WTC11 (cell line): ENCODE results near the gene SHPK. TPM values are rescaled to one million over a fixed set of nuclear protein-coding genes. Genes with fewer than 3 reads are reported as not detected.

Source experiments
- ATAC-seq: fragments of 200-7000 bp; cut with Tn5 transposase; 2 replicates; pipeline ENCODE4 v1.10.0; 2021; ENCODE audit warnings: mild to moderate bottlenecking, moderate library complexity
- CTCF ChIA-PET: fragments of 300-600 bp; sonication (Branson Sonifier 250); formaldehyde crosslinking; loops from one replicate; lab custom pipeline; 2021; ENCODE audit warnings: antibody characterized with exemption; lab: Charles Lee
- POLR2A ChIA-PET: fragments of 350-600 bp; sonication (Branson Sonifier 250); formaldehyde crosslinking; loops from one replicate; lab custom pipeline; 2021; ENCODE audit warnings: antibody characterized with exemption; lab: Charles Lee
- DNase-seq: peaks from one replicate; pipeline ENCODE4 v3.0.0; 2021; ENCODE audit warnings: low spot score
- H3K27ac Mint-ChIP-seq: 2 replicates; pipeline ENCODE4 v1.8.0; 2021; ENCODE audit warnings: mixed read lengths
- H3K27me3 Mint-ChIP-seq: 2 replicates; pipeline ENCODE4 v1.8.0; 2021; ENCODE audit warnings: low read depth, mild to moderate bottlenecking, moderate library complexity, mixed read lengths
- H3K36me3 Mint-ChIP-seq: 2 replicates; pipeline ENCODE4 v1.8.0; 2021; ENCODE audit warnings: mixed read lengths
- H3K4me1 Mint-ChIP-seq: 2 replicates; pipeline ENCODE4 v1.8.0; 2022; ENCODE audit warnings: mixed read lengths
- H3K4me3 Mint-ChIP-seq: 2 replicates; pipeline ENCODE4 v1.8.0; 2021; ENCODE audit warnings: mild to moderate bottlenecking, moderate library complexity, mixed read lengths
- H3K9me3 Mint-ChIP-seq: 2 replicates; pipeline ENCODE4 v1.8.0; 2021; ENCODE audit warnings: mixed read lengths
- AR ChIP-seq: fragments of 250-450 bp; sonication (Bioruptor Pico); IDR thresholded peaks from 2 replicates; pipeline ENCODE4 v1.9.0; 2021; ENCODE audit warnings: mild to moderate bottlenecking
- E2F1 ChIP-seq: sonication (generic); formaldehyde crosslinking; IDR thresholded peaks from 2 replicates; pipeline ENCODE4 v1.8.0; 2022; ENCODE audit warnings: mild to moderate bottlenecking, missing genetic modification reagents
- E2F4 ChIP-seq: sonication (generic); formaldehyde crosslinking; IDR thresholded peaks from 2 replicates; pipeline ENCODE4 v1.8.1; 2022; ENCODE audit warnings: low read depth, mild to moderate bottlenecking, moderate library complexity, missing genetic modification reagents, borderline replicate concordance
- E2F5 ChIP-seq: sonication (generic); formaldehyde crosslinking; IDR thresholded peaks from 2 replicates; pipeline ENCODE4 v1.8.1; 2022; ENCODE audit warnings: mild to moderate bottlenecking, moderate library complexity, missing genetic modification reagents
- MYBL2 ChIP-seq: sonication (generic); formaldehyde crosslinking; IDR thresholded peaks from 2 replicates; pipeline ENCODE4 v1.8.1; 2023; ENCODE audit warnings: mild to moderate bottlenecking, moderate library complexity, missing genetic modification reagents
- NFYB ChIP-seq: sonication (generic); formaldehyde crosslinking; conservative IDR thresholded peaks from 2 replicates; pipeline ENCODE4 v1.8.0; 2022; ENCODE audit warnings: low read depth, missing genetic modification reagents
- OVOL2 ChIP-seq: fragments of 250-450 bp; sonication (Bioruptor Pico); IDR thresholded peaks from 2 replicates; pipeline ENCODE4 v1.9.0; 2021; ENCODE audit warnings: mild to moderate bottlenecking, borderline replicate concordance
- PRDM15 ChIP-seq: sonication (generic); formaldehyde crosslinking; IDR thresholded peaks from 2 replicates; pipeline ENCODE4 v1.8.0; 2022; ENCODE audit warnings: missing genetic modification reagents
- SMAD4 ChIP-seq: sonication (generic); formaldehyde crosslinking; IDR thresholded peaks from 2 replicates; pipeline ENCODE4 v1.8.0; 2022; ENCODE audit warnings: mild to moderate bottlenecking, missing genetic modification reagents
- TEAD4 ChIP-seq: sonication (generic); formaldehyde crosslinking; IDR thresholded peaks from 2 replicates; pipeline ENCODE4 v1.8.0; 2022; ENCODE audit warnings: mild to moderate bottlenecking, missing genetic modification reagents
- ZSCAN18 ChIP-seq: fragments of 250-450 bp; sonication (Bioruptor Pico); IDR thresholded peaks from 2 replicates; pipeline ENCODE4 v2.1.2; 2022; ENCODE audit warnings: mild to moderate bottlenecking, moderate library complexity
- total RNA-seq: library from RNA; stranded (reverse); gene quantifications from 3 replicates; pipeline ENCODE4 v1.2.3, GENCODE V29; 2021

The SHPK gene
- total RNA-seq, 1 experiment from 2014 or later = 29.2 TPM

GRCh38 chr17:3627769-3628167 is 8.3 kb downstream of the SHPK start (continued):
- TF ChIP-seq ZSCAN18 (CRISPR knock-in tag) = no peak

- DNase-seq = no peak
- H3K4me1 Mint-ChIP-seq = no peaks in the 10 kb centered on the region
- H3K27ac Mint-ChIP-seq = no peak overlapping the region
- ChIA-PET POLR2A (interaction anchor here (1.2 kb wide), 1 partner anchor 9 kb away, joined by 4 read pairs; the partner anchor contains the start of genes CTNS and SHPK), CTCF (interaction anchor here (0.8 to 1.8 kb wide), 2 partner anchors 25 to 578 kb away, joined by 3 to 7 read pairs; no protein-coding TSS in a partner anchor)
- TF ChIP-seq E2F1 (CRISPR knock-in tag) = no peak
- no peaks in the 10 kb centered on the region for H3K9me3 Mint-ChIP-seq
- H3K27me3 Mint-ChIP-seq = no peaks in the 10 kb centered on the region
- H3K36me3 Mint-ChIP-seq = peaks cover 51% of the 10 kb centered on the region
- H3K4me3 Mint-ChIP-seq = no peak overlapping the region
- ATAC-seq = no peak
Observed at GRCh38 chr17:3626831-3627768, 8.9 kb downstream of the SHPK start.

- TF ChIP-seq E2F5 (CRISPR knock-in tag) = no peak
- TF ChIP-seq MYBL2 (CRISPR knock-in tag) = no peak
- no peak for TF ChIP-seq ZSCAN18 (CRISPR knock-in tag)
- TF ChIP-seq OVOL2 (CRISPR knock-in tag) = no peak
- TF ChIP-seq E2F4 (CRISPR knock-in tag) = no peak
- no peak for TF ChIP-seq PRDM15 (CRISPR knock-in tag)
- TF ChIP-seq AR (CRISPR knock-in tag) = no peak
- TF ChIP-seq SMAD4 = no peak
- TF ChIP-seq NFYB (CRISPR knock-in tag) = no peak
- no peak for TF ChIP-seq TEAD4 (CRISPR knock-in tag)
- no peaks in the 10 kb centered on the region for H3K27me3 Mint-ChIP-seq
- CTCF ChIA-PET = interaction anchor here (1.1 kb wide), 1 partner anchor 21 kb away, joined by 3 read pairs; no protein-coding TSS in a partner anchor
- DNase-seq = no peak
- H3K9me3 Mint-ChIP-seq = no peaks in the 10 kb centered on the region
- no peak for ATAC-seq
- H3K36me3 Mint-ChIP-seq = peaks cover 65% of the 10 kb centered on the region
- POLR2A ChIA-PET = interaction anchor here (0.5 kb wide), 1 partner anchor 163 kb away, joined by 7 read pairs; no protein-coding TSS in a partner anchor
- no peak overlapping the region for H3K4me3 Mint-ChIP-seq
- no peak overlapping the region for H3K27ac Mint-ChIP-seq
- no peaks in the 10 kb centered on the region for H3K4me1 Mint-ChIP-seq
Observed at GRCh38 chr17:3622977-3623594, 13.0 kb downstream of the SHPK start.
